Mesendoderm (in vitro differentiated cells): ENCODE measurements around the gene ROBO1.
"Not testable (repeated sequence)": the region's sequence is repeated elsewhere in the genome, so short reads cannot be mapped to it uniquely, and the experiment has no call there.

Source experiments
- DNase-seq: peaks from one replicate; pipeline ENCODE4 v3.0.0; 2013
- H2AK5ac ChIP-seq: 2 replicates; pipeline ENCODE4 v1.6.1; 2013; ENCODE audit warnings: low read length, inconsistent platforms
- H2BK120ac ChIP-seq: 2 replicates; pipeline ENCODE4 v1.6.1; 2013; ENCODE audit warnings: low read depth, mild to moderate bottlenecking, low read length, moderate library complexity, mixed read lengths
- H2BK15ac ChIP-seq: replicated peaks from 2 replicates; pipeline ENCODE4 v1.6.1; 2013; ENCODE audit warnings: low read depth, mild to moderate bottlenecking, moderate library complexity
- H2BK5ac ChIP-seq: 2 replicates; pipeline ENCODE4 v1.6.1; 2013; ENCODE audit warnings: low read length, inconsistent platforms
- H3K18ac ChIP-seq: 2 replicates; pipeline ENCODE4 v1.6.1; 2013; ENCODE audit warnings: mild to moderate bottlenecking, low read length, mixed read lengths
- H3K23ac ChIP-seq: one replicate; pipeline ENCODE4 v1.6.1; 2013; ENCODE audit warnings: low read length
- H3K27ac ChIP-seq: 2 replicates; pipeline ENCODE4 v1.5.1; 2013; ENCODE audit warnings: low read depth, mild to moderate bottlenecking, inconsistent platforms, low read length, moderate library complexity
- H3K27me3 ChIP-seq: 2 replicates; pipeline ENCODE4 v1.6.1; 2013; ENCODE audit warnings: low read length, control low read depth, mild to moderate bottlenecking, inconsistent platforms; ENCODE audit not compliant: insufficient read depth, poor library complexity
- H3K36me3 ChIP-seq: 2 replicates; pipeline ENCODE4 v1.6.1; 2013; ENCODE audit warnings: low read length, inconsistent platforms; ENCODE audit not compliant: control insufficient read depth, insufficient read depth
- H3K4ac ChIP-seq: one replicate; pipeline ENCODE4 v1.6.1; 2013; ENCODE audit warnings: low read depth, mild to moderate bottlenecking, low read length, moderate library complexity
- H3K4me1 ChIP-seq: 2 replicates; pipeline ENCODE4 v1.6.1; 2013; ENCODE audit warnings: low read depth, low read length, inconsistent platforms; ENCODE audit not compliant: control insufficient read depth
- H3K4me2 ChIP-seq: 2 replicates; pipeline ENCODE4 v1.6.1; 2013; ENCODE audit warnings: low read length
- H3K4me3 ChIP-seq: 2 replicates; pipeline ENCODE4 v1.5.1; 2013; ENCODE audit warnings: mild to moderate bottlenecking, low read length
- H3K56ac ChIP-seq: one replicate; pipeline ENCODE4 v1.6.1; 2013; ENCODE audit warnings: low read length
- H3K79me1 ChIP-seq: 2 replicates; pipeline ENCODE4 v1.6.1; 2013; ENCODE audit warnings: low read length, inconsistent platforms
- H3K79me2 ChIP-seq: 2 replicates; pipeline ENCODE4 v1.6.1; 2013; ENCODE audit warnings: mild to moderate bottlenecking, low read length; ENCODE audit not compliant: control insufficient read depth, insufficient read depth
- H3K9ac ChIP-seq: 2 replicates; pipeline ENCODE4 v1.6.1; 2013; ENCODE audit warnings: low read length, inconsistent platforms
- H4K5ac ChIP-seq: one replicate; pipeline ENCODE4 v1.6.1; 2013; ENCODE audit warnings: low read length
- H4K8ac ChIP-seq: one replicate; pipeline ENCODE4 v1.6.1; 2013; ENCODE audit warnings: low read depth, mild to moderate bottlenecking, control low read depth, low read length, moderate library complexity
- WGBS: extraction: QIAGEN DNeasy Blood & Tissue Kit; methylation state at CpG from one replicate; pipeline ENCODE4 v1.1.7; 2013; ENCODE audit warnings: low lambda C conversion rate, missing lambda C conversion rate; ENCODE audit not compliant: insufficient coverage; ENCODE audit errors: extremely low coverage; 5-methylcytosine and 5-hydroxymethylcytosine counted together

Gene ROBO1

DNA sequence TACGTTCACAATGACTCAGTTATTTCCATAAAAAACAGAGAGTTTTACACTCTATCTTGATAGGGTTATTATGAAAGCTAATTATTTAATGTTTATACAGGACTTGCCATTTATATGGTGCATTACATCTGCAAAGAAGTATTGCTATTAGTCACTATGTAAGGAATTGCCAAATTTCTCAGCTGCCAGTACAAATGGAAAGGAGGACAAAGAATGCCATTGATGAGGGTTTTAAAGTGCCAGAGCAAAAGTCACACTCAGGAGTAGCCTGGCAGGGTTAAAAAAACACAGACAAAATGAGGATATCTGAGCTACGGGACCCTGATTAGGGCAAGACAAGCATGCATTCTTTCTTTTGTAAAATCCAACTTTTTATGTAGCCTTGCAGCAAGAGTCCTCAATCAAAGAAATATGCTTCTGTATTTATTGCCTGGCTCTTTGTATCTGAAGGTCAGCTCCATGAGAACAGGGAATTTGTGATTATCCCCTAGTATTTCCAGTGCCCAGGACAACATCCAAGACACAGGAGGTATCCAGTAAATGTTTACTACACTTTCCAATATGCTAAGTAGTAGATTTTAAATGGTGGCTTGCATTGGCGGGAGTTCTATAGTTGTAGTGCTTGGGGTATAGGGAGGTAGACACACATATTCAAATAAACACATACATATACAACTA, 1013.6 kb downstream of the ROBO1 start:
- H2BK15ac ChIP-seq = no peak overlapping the region
- no peak overlapping the region for H4K5ac ChIP-seq
- H3K18ac ChIP-seq = no peak overlapping the region
- no peaks in the 10 kb centered on the region for H3K79me2 ChIP-seq
- no peak overlapping the region for H3K23ac ChIP-seq
- H2BK5ac ChIP-seq = no peak overlapping the region
- no peak overlapping the region for H2AK5ac ChIP-seq
- H3K9ac ChIP-seq = no peak overlapping the region
- H3K4me1 ChIP-seq = no peaks in the 10 kb centered on the region
- H3K27ac ChIP-seq = no peak overlapping the region
- no peak overlapping the region for H3K4me3 ChIP-seq
- no peaks in the 10 kb centered on the region for H3K79me1 ChIP-seq
- no peak overlapping the region for H2BK120ac ChIP-seq
- no peaks in the 10 kb centered on the region for H3K27me3 ChIP-seq
- DNase-seq = peak; percentile 37
- H3K36me3 ChIP-seq = no peaks in the 10 kb centered on the region
- no peak overlapping the region for H4K8ac ChIP-seq
- no peak overlapping the region for H3K56ac ChIP-seq
- H3K4ac ChIP-seq = no peak overlapping the region
- no CpG with 5 or more reads among the region's 3 CpGs for WGBS
- H3K4me2 ChIP-seq = no peak overlapping the region

DNA sequence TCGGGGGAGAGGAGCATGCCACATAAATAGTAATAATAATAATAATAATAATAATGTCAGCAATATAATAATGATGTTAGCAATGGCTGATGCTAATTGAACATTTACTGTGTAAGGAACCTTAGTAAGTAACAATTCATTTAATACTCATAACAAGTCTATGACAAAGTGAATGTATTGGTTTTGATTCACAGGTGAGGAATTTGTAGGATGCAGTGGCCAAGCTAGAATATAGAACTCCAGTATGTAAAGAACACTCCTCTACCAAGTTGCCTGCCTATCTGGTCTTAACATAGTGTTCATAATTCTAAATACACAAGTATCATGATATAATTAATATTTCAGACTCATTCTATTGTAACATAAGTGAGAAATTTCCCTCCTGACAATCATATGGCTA, 1016.5 kb downstream of the ROBO1 start:
- Histone ChIP-seq H3K36me3 (no peaks in the 10 kb centered on the region), H2BK5ac (no peak overlapping the region), H3K27ac (no peak overlapping the region), H3K79me2 (no peaks in the 10 kb centered on the region), H3K27me3 (no peaks in the 10 kb centered on the region), H3K56ac (no peak overlapping the region), H2AK5ac (no peak overlapping the region), H2BK15ac (no peak overlapping the region), H3K4me2 (no peak overlapping the region), H3K18ac (no peak overlapping the region), H4K8ac (no peak overlapping the region), H3K4ac (no peak overlapping the region), H3K23ac (no peak overlapping the region), H3K4me3 (no peak overlapping the region), H3K79me1 (no peaks in the 10 kb centered on the region), H3K9ac (no peak overlapping the region), H4K5ac (no peak overlapping the region), H3K4me1 (no peaks in the 10 kb centered on the region), H2BK120ac (no peak overlapping the region)
- no peak for DNase-seq
- WGBS = no CpG with 5 or more reads among the region's 1 CpG

DNA sequence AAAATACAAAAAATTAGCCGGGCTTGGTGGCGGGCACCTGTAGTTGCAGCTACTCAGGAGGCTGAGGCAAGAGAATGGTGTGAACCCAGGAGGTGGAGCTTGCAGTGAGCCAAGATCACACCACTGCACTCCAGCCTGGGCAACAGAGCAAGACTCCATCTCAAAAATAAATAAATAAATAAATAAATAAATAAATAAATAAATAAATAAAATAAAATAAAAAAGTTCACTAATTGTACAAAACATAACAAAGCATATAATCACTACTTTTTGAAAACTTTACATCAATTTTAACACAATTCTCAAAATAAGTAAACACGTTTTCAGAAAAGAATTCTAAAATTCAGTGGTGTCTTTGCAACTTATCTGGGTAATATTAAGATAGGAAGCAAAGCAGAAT, 1017.5 kb downstream of the ROBO1 start:
- H3K23ac ChIP-seq, H3K27ac ChIP-seq, H2AK5ac ChIP-seq, H3K4me1 ChIP-seq, H3K4ac ChIP-seq, H4K5ac ChIP-seq, H4K8ac ChIP-seq, H2BK120ac ChIP-seq, H3K79me2 ChIP-seq, H3K4me3 ChIP-seq, H3K9ac ChIP-seq, H3K79me1 ChIP-seq, H3K18ac ChIP-seq, H3K36me3 ChIP-seq, H3K27me3 ChIP-seq, DNase-seq, H3K56ac ChIP-seq, H2BK5ac ChIP-seq, H2BK15ac ChIP-seq, H3K4me2 ChIP-seq: not testable (repeated sequence)
- WGBS = 100% methylated on average over 1 of the region's 3 CpGs

DNA sequence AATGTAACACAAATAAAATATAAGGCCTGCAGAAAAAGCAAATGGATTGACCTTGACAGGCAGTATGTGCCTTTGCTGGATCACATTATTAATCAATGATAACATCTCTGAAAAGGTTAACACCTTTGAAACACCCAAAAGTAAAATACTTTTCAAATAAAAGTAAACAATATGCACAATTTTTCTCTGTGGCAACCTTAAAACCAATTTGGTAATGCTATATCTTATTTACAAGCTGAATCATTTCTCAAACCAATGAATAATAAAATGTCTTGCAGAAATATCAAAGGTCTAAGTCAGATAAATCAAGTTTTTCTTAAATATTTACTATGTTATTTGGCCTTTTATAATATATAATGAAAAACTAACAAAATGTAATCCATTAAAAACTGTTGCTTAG, 1018.7 kb downstream of the ROBO1 start:
- DNase-seq = no peak
- Histone ChIP-seq H3K27ac (no peak overlapping the region), H3K9ac (no peak overlapping the region), H2BK15ac (no peak overlapping the region), H4K5ac (no peak overlapping the region), H3K79me1 (no peaks in the 10 kb centered on the region), H3K27me3 (no peaks in the 10 kb centered on the region), H2AK5ac (no peak overlapping the region), H3K36me3 (no peaks in the 10 kb centered on the region), H3K23ac (no peak overlapping the region), H4K8ac (no peak overlapping the region), H3K4ac (no peak overlapping the region), H2BK5ac (no peak overlapping the region), H2BK120ac (no peak overlapping the region), H3K79me2 (no peaks in the 10 kb centered on the region), H3K18ac (no peak overlapping the region), H3K4me3 (no peak overlapping the region), H3K4me2 (no peak overlapping the region), H3K56ac (no peak overlapping the region), H3K4me1 (no peaks in the 10 kb centered on the region)

DNA sequence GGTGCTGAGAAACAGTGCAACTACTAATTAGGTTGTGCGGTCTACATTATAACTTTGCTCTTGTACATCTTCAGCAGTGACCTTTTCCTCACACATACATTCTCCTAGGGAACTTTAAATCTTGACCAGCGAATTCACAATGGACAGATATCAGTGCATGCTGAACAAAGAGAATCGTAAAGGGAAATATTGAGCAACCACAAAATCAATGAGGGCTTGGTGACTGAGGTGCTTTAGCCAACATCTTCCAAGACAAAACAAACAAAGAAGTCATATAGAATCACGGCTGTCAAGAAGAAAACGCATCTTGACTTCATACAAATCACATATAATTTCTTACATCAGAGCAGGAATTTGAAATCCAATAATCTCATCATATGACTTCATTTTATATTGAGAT, 1022.0 kb downstream of the ROBO1 start:
- H3K23ac ChIP-seq = no peak overlapping the region
- no peak overlapping the region for H3K27ac ChIP-seq
- no peaks in the 10 kb centered on the region for H3K36me3 ChIP-seq
- no peak for DNase-seq
- no peak overlapping the region for H2BK120ac ChIP-seq
- H3K4me2 ChIP-seq = no peak overlapping the region
- no peak overlapping the region for H4K5ac ChIP-seq
- H3K18ac ChIP-seq = no peak overlapping the region
- H3K27me3 ChIP-seq = no peaks in the 10 kb centered on the region
- no peak overlapping the region for H2AK5ac ChIP-seq
- H3K79me2 ChIP-seq = no peaks in the 10 kb centered on the region
- no peak overlapping the region for H3K4ac ChIP-seq
- H3K56ac ChIP-seq = no peak overlapping the region
- H3K79me1 ChIP-seq = no peaks in the 10 kb centered on the region
- H2BK15ac ChIP-seq = no peak overlapping the region
- no peak overlapping the region for H3K9ac ChIP-seq
- no peak overlapping the region for H2BK5ac ChIP-seq
- H3K4me3 ChIP-seq = no peak overlapping the region
- H3K4me1 ChIP-seq = no peaks in the 10 kb centered on the region
- no peak overlapping the region for H4K8ac ChIP-seq
- no CpG with 5 or more reads among the region's 5 CpGs for WGBS

DNA sequence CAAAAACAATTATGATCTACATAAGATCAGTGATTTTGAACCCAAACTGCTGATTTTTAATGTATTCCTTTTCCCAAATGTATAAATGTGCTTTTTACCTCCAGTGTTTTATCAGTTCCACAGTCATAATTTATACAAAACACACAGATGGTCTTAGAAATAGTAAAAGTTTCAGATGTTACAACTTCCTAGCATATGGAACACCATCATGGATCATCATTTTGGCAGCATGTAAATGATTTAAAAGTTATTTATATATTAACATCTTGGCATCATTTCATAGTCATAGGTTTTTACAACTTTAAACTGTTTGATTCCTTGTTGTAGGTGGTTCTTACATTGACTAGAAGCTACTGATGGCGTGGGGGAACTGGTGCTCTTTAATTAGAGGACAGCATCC, 1025.3 kb downstream of the ROBO1 start:
- Histone ChIP-seq H3K79me1 (no peaks in the 10 kb centered on the region), H3K4me1 (peaks cover 3% of the 10 kb centered on the region), H3K4ac (no peak overlapping the region), H3K23ac (no peak overlapping the region), H3K4me3 (no peak overlapping the region), H2BK120ac (no peak overlapping the region), H4K8ac (no peak overlapping the region), H3K79me2 (no peaks in the 10 kb centered on the region), H3K18ac (no peak overlapping the region), H3K27me3 (no peaks in the 10 kb centered on the region), H3K27ac (no peak overlapping the region), H4K5ac (no peak overlapping the region), H2BK5ac (no peak overlapping the region), H2BK15ac (no peak overlapping the region), H3K36me3 (no peaks in the 10 kb centered on the region), H3K4me2 (no peak overlapping the region), H2AK5ac (no peak overlapping the region), H3K9ac (no peak overlapping the region), H3K56ac (no peak overlapping the region)
- DNase-seq = no peak
- WGBS = no CpG with 5 or more reads among the region's 1 CpG
